Calu3 (cell line): ENCODE measurements around the gene CLIP2. TPM values are rescaled to one million over a fixed set of nuclear protein-coding genes. Genes with fewer than 3 reads are reported as not detected.
A peak's percentile ranks its signal among the peaks of the same experiment; 100 is the strongest.

Source experiments
- BruUV-seq: library from RNA; stranded (reverse); fragments of 400-500 nt; replicated peaks from 2 replicates; lab custom pipeline; 2021; lab: Mats Ljungman, UMichigan
- CTCF ChIA-PET: fragments of 300-600 bp; sonication (Branson Sonifier 250); formaldehyde crosslinking; loops from one replicate; lab custom pipeline; 2022; ENCODE audit warnings: antibody characterized with exemption; lab: Charles Lee
- DNase-seq: peaks from one replicate; pipeline ENCODE4 v3.0.0; 2022
- H3K27ac Mint-ChIP-seq: one replicate; pipeline ENCODE4 v1.8.0; 2022; ENCODE audit warnings: mixed read lengths; ENCODE audit not compliant: unreplicated experiment
- H3K27me3 Mint-ChIP-seq: one replicate; pipeline ENCODE4 v1.8.0; 2022; ENCODE audit warnings: mixed read lengths; ENCODE audit not compliant: unreplicated experiment
- H3K36me3 Mint-ChIP-seq: one replicate; pipeline ENCODE4 v1.8.0; 2022; ENCODE audit warnings: mild to moderate bottlenecking, moderate library complexity, mixed read lengths; ENCODE audit not compliant: insufficient read depth, unreplicated experiment
- H3K4me1 Mint-ChIP-seq: one replicate; pipeline ENCODE4 v1.8.0; 2022; ENCODE audit warnings: mild to moderate bottlenecking, low read depth, mixed read lengths; ENCODE audit not compliant: unreplicated experiment
- H3K4me3 Mint-ChIP-seq: one replicate; pipeline ENCODE4 v1.8.0; 2022; ENCODE audit warnings: mild to moderate bottlenecking, low read depth, moderate library complexity, mixed read lengths; ENCODE audit not compliant: unreplicated experiment
- H3K9me3 Mint-ChIP-seq: one replicate; pipeline ENCODE4 v1.8.0; 2022; ENCODE audit warnings: low read depth, mixed read lengths; ENCODE audit not compliant: unreplicated experiment
- CTCF ChIP-seq: fragments of 200-600 bp; IDR thresholded peaks from one replicate; pipeline ENCODE4 v1.8.0; 2022; ENCODE audit warnings: antibody characterized with exemption; ENCODE audit not compliant: unreplicated experiment
- intact Hi-C: fragments of 100-400 bp; cut with micrococcal nuclease; formaldehyde crosslinking; loops from one replicate; pipeline ENCODE4 v1.10.0; 2022; ENCODE audit not compliant: unreplicated experiment
- total RNA-seq: library from RNA; stranded (reverse); gene quantifications from 2 replicates; pipeline ENCODE4 v1.2.3, GENCODE V29; 2022

The CLIP2 gene
- total RNA-seq, 1 experiment from 2014 or later, result 22.4 TPM

- CTCF ChIA-PET, result no interaction called here
- H3K9me3 Mint-ChIP-seq, result no peaks in the 10 kb centered on the region
- no peak overlapping the region for H3K27ac Mint-ChIP-seq
- no TSS peak for BruUV-seq
- H3K27me3 Mint-ChIP-seq, result no peaks in the 10 kb centered on the region
- no peak overlapping the region for H3K4me3 Mint-ChIP-seq
- TF ChIP-seq CTCF, result no peak
- H3K4me1 Mint-ChIP-seq, result no peaks in the 10 kb centered on the region
- DNase-seq, result no peak
- intact Hi-C loops, result no loop called here
- peaks cover 29% of the 10 kb centered on the region for H3K36me3 Mint-ChIP-seq
Measured at GRCh38 chr7:74365322-74366022, 76.3 kb downstream of the CLIP2 start.

DNA sequence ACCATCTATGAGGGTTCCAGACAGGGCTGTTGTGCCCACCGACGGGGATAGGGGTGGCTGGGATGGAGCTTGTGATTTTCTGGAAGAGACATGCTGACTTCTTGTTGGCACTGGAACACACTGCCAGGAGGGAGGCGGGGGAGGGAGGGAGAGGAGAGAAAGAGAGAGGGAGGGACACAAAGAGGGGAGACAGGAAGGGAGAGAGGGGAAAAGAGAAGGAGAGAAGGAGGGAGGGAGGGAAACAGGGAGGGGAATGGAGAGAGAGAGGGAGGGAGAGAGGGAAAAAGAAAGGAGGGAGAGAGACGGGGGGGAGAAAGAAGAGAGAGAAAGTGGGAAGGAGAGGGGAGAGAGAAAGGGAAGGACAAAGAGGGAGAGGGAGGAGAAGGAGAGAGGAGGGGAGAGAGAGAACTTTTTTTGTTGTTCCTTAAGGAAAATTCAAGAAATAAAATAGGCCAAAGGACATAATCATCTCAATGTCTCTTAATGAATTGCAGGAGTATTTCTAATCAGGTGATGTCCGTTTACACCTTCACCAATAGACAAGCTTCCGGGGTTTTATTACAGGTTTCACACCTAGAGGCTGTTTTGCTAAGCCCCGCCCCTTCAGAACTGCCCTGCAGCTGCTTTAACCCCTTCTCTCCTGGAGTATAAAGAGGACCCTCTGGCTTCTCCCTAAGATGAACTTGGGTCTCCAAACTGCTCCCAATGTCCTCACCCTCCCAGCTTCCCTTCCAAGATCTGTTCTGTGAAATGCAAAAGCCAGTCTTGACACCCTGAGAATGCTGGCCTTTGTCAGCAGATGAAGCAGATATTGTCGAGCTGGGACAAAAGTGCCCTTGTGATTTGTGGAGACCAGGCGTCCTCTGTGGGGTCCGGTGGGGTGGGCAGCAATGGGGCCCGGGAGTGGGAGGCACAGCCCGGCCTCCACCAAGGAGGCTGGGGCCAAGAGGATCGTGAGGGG is 82.5 kb downstream of the CLIP2 start:
- Mint-ChIP-seq H3K9me3 (no peaks in the 10 kb centered on the region), H3K36me3 (peaks cover 8% of the 10 kb centered on the region), H3K27ac (peak overlapping the region; percentile 54), H3K27me3 (no peaks in the 10 kb centered on the region), H3K4me3 (no peak overlapping the region), H3K4me1 (no peaks in the 10 kb centered on the region)
- intact Hi-C loops, result no loop called here
- DNase-seq, result peak; percentile 40
- no TSS peak for BruUV-seq
- CTCF ChIA-PET, result no interaction called here
- TF ChIP-seq CTCF, result no peak

- BruUV-seq, result no TSS peak
- Mint-ChIP-seq H3K4me3 (no peak overlapping the region), H3K27ac (no peak overlapping the region), H3K4me1 (no peaks in the 10 kb centered on the region), H3K36me3 (peaks cover 13% of the 10 kb centered on the region), H3K9me3 (no peaks in the 10 kb centered on the region), H3K27me3 (no peaks in the 10 kb centered on the region)
- intact Hi-C loops, result no loop called here
- DNase-seq, result no peak
- CTCF ChIA-PET, result no interaction called here
- TF ChIP-seq CTCF, result no peak
Measured at GRCh38 chr7:74372511-74373111, 83.4 kb downstream of the CLIP2 start.

DNA sequence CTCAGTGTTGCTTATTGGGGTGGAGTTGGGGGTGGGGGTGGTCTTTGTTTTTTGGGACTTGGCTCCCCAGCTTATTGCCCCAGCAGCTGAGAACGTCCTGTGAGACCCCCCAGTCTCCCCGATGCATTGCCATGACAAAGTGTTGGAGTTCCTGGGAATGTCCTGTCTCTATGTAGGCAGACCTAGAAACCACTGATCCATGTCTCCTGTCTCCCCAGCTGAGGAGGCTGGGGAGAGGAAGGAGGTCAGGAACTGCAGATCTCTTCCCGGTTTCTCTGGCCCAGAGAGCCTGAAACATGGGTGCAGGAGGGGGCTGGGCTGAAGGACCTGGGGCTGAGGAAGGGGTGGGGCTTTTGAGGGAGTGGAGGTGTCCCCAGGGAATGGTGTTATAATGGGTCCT is 84.3 kb downstream of the CLIP2 start:
- Mint-ChIP-seq H3K27ac (no peak overlapping the region), H3K36me3 (peaks cover 13% of the 10 kb centered on the region), H3K4me1 (no peaks in the 10 kb centered on the region), H3K27me3 (no peaks in the 10 kb centered on the region), H3K9me3 (no peaks in the 10 kb centered on the region), H3K4me3 (no peak overlapping the region)
- CTCF ChIA-PET, result interaction anchor here (0.5 kb wide), 1 partner anchor 244 kb away, joined by 5 read pairs; no protein-coding TSS in a partner anchor
- TF ChIP-seq CTCF, result no peak
- no peak for DNase-seq
- no TSS peak for BruUV-seq
- intact Hi-C loops, result no loop called here
